GM21381 (cell line): ENCODE measurements around the gene IRF4.

Experiments used
- ATAC-seq: cut with Tn5 transposase; IDR thresholded peaks from one replicate; pipeline ENCODE4 v1.9.1; 2021; ENCODE audit warnings: mild to moderate bottlenecking, moderate library complexity; ENCODE audit not compliant: unreplicated experiment

The IRF4 gene

DNA sequence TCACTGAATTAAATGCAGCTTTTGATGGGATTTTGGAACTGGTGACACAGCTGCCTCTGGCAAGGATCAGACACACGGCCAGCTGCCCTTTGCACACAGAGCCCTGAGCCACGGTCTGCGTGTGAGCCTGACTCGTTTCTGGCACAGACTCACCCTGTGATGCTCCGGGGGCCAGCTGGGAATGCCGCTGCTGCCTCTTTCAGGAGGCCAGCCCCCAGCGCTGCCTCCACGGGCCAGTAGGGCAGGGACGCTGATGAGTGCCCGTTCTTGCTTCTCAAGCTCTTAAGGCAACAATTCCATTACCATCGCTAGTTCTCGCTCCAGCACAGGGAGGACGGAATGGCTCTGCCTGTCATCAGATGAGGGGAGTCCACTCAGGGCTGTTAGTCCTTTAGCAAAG lies 61.6 kb downstream of the IRF4 start:
- no peak for ATAC-seq

DNA sequence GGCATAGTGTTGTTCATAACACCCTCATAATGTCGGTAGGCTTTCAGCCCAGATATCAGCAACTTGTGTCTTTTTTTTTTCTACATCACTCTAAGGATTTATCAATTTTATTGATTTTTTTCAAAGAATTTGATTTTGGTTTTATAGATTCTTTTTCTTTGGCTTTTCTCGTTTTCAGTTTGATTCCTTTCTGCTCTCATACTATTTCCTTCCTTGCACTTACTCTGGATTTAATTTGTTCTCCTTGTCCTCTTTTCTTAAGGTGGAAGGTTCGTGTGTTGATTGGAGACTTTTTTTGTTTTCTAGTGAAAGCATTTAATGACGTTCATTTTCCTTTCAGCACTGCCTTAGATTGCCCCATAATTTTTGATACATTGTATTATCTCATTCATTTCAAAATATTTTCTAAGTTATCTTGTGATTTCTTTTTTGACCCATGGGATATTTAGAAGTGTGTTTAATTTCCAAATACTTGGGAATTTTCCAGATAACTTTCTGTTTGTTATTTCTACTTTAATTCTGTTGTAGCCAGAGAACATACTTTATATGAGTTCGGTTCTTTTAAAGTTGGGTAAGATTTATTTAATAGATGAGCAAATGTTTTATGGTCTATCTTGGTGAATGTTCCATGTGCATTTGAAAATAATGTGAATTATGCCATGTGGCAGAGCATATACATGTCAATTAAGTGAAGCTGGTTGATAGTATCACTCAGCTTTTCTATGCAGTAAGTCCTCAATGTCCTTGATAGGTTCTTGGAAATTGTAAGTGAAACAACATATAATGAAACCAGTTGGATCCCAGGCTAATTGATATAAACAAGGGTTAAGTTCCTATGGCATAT lies 62.8 kb downstream of the IRF4 start:
- no peak for ATAC-seq

DNA sequence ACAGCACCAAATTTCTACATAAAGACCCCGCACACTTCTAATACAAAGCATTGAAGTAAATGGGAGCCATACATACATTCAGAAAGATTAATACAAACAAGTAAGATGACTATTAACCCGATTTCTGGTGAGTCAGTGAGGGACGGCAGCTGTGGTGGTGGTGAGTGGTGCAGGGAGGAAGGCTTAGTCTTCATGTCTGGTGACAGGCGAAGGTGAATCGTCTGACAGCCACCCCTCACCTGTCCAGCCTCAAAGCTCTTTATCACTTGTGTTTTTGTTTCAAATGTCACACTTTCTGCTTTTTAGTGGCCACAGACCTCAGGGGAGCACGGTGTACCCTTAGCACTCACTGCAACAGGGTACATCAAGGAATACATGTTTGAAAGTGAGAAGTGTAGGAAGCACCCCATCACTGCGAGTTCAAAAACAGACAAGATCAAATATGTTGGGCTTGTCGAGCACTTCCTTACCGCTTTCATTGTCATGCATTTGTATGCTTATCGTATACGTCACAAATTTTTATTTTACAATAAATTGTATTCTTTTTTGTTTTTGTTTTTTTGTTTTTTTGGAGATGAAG lies 63.5 kb downstream of the IRF4 start:
- ATAC-seq = no peak

DNA sequence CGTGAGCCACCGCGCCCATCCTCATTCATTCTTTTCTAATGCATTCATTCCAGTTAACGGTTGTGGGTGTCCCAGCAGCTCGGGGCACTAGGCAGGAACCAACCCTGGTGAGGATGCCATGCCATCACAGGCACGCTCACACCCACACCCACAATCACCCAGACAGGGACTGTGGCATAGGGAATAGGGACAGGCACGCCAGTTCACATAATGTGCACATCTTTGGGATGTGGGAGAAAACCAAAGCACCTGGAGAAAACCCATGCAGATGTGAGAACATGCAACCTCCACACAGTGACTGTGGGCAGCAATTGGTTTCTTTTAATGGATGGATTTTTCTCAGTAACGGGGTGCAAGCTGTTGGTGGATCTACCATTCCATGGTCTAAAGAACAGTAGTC lies 64.3 kb downstream of the IRF4 start:
- ATAC-seq = no peak

DNA sequence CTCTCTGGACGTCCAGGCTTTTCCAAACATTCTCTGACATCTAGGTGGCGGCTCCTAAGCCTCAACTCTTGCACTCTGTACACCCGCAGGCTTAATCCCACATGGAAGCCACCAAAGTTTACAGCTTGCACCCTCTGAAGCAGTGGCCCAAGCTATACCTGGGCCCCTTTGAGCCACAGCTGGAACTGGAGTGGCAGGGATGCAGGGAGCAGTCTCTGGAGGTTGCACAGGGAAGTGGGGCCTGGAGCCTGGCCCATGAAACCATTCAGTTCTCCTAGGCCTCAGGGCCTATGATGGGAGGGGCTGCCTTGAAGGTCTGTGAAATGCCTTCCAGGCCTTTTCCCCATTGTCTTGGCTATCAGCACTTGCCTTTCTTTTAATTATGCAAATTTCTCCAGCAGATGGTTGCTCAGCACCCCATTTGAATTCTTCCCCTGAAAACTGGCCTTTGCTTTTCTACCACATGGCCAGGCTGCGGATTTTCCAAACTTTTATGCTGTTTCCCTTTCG lies 64.9 kb downstream of the IRF4 start:
- no peak for ATAC-seq

DNA sequence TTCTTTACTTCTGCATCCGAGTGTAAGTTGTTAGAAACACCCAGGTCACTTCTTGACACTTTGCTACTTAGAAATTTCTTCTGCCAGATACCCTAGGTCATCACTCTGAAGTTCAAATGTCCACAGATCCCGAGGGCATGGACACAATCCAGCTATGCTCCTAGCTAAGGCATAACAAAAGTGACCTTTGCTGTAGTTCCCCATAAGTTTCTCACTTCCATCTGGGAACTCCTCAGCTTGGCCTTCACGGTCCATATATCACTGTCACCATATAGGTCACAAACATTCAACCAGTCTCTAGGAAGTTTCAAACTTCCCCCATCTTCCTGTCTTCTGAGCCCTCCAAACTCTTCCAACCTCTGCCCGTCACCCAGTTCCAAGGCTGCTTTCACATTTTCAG lies 65.3 kb downstream of the IRF4 start:
- no peak for ATAC-seq
